ENCODE results near the gene TMEM200A. TPM values are rescaled to one million over a fixed set of nuclear protein-coding genes. Genes with fewer than 3 reads are reported as not detected.

TMEM200A gene
- total and polyA plus RNA-seq, 4 donors: 3.5 to 8.9 (median 6.4) TPM

DNA sequence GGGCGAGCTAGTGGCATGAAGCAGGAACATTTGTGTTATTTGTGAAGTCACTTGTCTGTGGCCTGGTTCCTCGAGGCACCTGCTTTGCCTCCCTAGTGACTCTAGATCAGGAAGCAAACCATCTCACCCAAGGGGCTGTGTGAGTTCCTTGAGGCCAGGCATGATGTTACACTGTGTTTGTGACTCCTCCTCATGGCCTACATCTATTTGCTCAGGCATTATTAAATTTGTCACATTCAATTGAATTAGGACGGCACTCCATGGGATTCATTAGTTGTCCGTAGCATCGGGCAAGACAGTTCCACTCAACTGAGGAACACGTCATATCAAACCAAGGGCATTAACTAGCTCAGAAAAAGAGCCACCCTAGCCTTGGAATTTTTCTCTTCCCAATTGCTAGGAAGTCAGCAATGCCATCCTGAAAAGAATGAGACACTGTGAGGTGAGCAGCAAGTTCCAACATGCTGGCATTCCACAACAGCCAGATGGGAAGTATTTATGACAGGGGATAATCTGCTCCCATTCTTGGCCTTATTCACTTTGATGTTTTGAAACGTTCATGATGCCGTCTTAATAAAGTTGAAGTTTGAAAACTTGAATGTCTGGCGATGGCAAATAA is 17.2 kb downstream of the TMEM200A start:
- no peaks in the 10 kb centered on the region for H3K36me3 ChIP-seq (ENCODE audit: control insufficient read depth in 1 of 2, insufficient read depth in 2 of 2, low read length in 1 of 2)
- 87% methylated on average over 9 of the region's 9 CpGs for WGBS, 2 donors

DNA sequence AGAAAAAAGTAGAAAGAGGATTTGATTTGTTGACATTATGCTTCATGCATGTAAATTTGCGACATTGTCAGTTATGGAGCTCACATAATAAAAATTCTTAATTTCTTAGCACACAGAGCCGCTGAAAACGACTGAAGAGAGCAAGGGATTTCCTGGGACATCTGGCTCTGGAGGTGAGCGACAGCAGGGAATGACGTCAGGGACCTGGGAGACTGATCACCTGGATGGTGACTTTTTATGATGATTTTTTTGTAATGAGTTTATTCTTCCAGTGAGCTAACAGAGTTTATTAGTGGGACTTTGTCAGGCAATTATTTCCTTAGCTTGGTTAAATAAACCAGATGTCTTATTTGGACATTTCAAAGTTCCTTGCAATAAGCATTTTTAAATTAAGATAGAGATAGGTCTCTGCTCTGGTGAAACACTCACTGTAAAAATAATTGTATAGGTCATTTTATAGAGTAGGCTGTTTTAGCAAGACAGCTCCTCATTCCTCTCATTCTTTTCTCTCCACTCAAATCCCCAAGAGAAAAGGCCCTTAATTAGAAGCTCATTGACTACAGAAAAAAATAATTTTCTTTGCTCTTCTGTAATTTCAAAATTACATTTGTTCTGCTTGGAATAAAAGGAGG is 19.4 kb downstream of the TMEM200A start:
- H3K9me3 ChIP-seq (ENCODE audit: control insufficient read depth, low read length): no peaks in the 10 kb centered on the region
- intact Hi-C loops (cut with DNase I): loop anchor here in 1 of 2 donors (2.0 kb wide), 1 partner anchor 60 kb away; no protein-coding TSS in a partner anchor
- H3K27ac ChIP-seq (ENCODE audit: low read depth in 1 of 2, low read length in 2 of 2): no peak overlapping the region
- no peaks in the 10 kb centered on the region for H3K27me3 ChIP-seq (ENCODE audit: control insufficient read depth in 1 of 2, insufficient read depth in 2 of 2, low read length in 1 of 2)
- H3K36me3 ChIP-seq (ENCODE audit: control insufficient read depth in 1 of 2, insufficient read depth in 2 of 2, low read length in 1 of 2): no peaks in the 10 kb centered on the region
- H3K4me3 ChIP-seq (ENCODE audit: low read length in 2 of 2): no peak overlapping the region
- H3K4me1 ChIP-seq (ENCODE audit: control insufficient read depth in 1 of 2, insufficient read depth in 2 of 2, low read length in 2 of 2): no peaks in the 10 kb centered on the region
- ATAC-seq (ENCODE audit: low FRiP score) (no peak), DNase-seq (no peak)
- WGBS, 2 donors: 52 to 60% methylated on average over 5 of the region's 5 CpGs

More for the DNA sequence above, 17.2 kb downstream of the TMEM200A start:
- Histone ChIP-seq H3K27ac (ENCODE audit: low read depth in 1 of 2, low read length in 2 of 2) (no peak overlapping the region), H3K4me1 (ENCODE audit: control insufficient read depth in 1 of 2, insufficient read depth in 2 of 2, low read length in 2 of 2) (no peaks in the 10 kb centered on the region), H3K4me3 (ENCODE audit: low read length in 2 of 2) (no peak overlapping the region), H3K9me3 (ENCODE audit: control insufficient read depth, low read length) (no peaks in the 10 kb centered on the region), H3K27me3 (ENCODE audit: control insufficient read depth in 1 of 2, insufficient read depth in 2 of 2, low read length in 1 of 2) (no peaks in the 10 kb centered on the region)
- DNase-seq (no peak), ATAC-seq (ENCODE audit: low FRiP score) (no peak)
- intact Hi-C loops (cut with DNase I): no loop called here

DNA sequence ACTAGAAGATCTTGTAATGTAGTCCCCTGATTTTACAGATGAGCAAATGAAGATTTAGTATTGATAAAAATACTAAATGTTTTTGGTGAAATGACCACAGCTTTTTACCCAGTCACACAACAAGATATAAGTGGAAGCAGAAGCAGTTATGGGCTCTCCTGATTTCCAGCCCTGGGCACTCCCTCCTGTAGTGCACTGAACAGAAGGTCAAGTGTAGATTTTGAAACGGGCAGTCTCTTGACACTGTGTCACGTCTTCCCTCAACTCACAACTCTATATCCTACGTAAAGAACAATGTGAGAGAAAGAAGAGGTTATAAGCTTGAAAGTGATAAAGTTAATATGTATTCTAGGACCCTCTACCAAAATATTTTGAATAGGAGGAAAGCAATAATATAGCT is 23.3 kb downstream of the TMEM200A start:
- no peak for DNase-seq
- no peak overlapping the region for H3K27ac ChIP-seq (ENCODE audit: low read depth in 1 of 2, low read length in 2 of 2)
- 84 to 90% methylated on average over 3 of the region's 3 CpGs for WGBS, 2 donors
- no peaks in the 10 kb centered on the region for H3K36me3 ChIP-seq (ENCODE audit: control insufficient read depth in 1 of 2, insufficient read depth in 2 of 2, low read length in 1 of 2)
- ATAC-seq (ENCODE audit: low FRiP score): no peak
- H3K4me1 ChIP-seq (ENCODE audit: control insufficient read depth in 1 of 2, insufficient read depth in 2 of 2, low read length in 2 of 2): no peaks in the 10 kb centered on the region
- intact Hi-C loops (cut with DNase I): no loop called here
- H3K4me3 ChIP-seq (ENCODE audit: low read length in 2 of 2): no peak overlapping the region
- H3K27me3 ChIP-seq (ENCODE audit: control insufficient read depth in 1 of 2, insufficient read depth in 2 of 2, low read length in 1 of 2): no peaks in the 10 kb centered on the region
- H3K9me3 ChIP-seq (ENCODE audit: control insufficient read depth, low read length): no peaks in the 10 kb centered on the region

DNA sequence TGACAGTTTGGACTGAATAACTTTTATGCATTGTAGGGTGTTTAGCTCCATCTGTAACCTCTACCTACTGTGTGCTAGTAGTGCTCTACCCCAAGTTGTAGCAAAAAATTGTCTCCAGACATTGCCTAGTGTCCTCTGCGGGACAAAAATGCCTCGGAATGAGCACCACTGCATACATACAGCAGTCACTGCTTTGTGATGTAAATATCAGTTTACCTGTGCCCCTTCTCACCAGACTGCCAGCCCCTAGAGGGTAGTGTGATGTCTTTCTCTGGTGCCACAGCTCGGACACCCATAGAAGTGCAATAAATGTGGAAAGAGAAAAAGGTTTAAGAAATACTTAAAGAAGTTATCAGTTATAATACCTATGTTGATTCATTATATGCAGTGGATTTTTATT is 25.1 kb downstream of the TMEM200A start:
- Histone ChIP-seq H3K27ac (ENCODE audit: low read depth in 1 of 2, low read length in 2 of 2) (no peak overlapping the region), H3K36me3 (ENCODE audit: control insufficient read depth in 1 of 2, insufficient read depth in 2 of 2, low read length in 1 of 2) (no peaks in the 10 kb centered on the region), H3K4me3 (ENCODE audit: low read length in 2 of 2) (no peak overlapping the region), H3K27me3 (ENCODE audit: control insufficient read depth in 1 of 2, insufficient read depth in 2 of 2, low read length in 1 of 2) (no peaks in the 10 kb centered on the region), H3K9me3 (ENCODE audit: control insufficient read depth, low read length) (no peaks in the 10 kb centered on the region), H3K4me1 (ENCODE audit: control insufficient read depth in 1 of 2, insufficient read depth in 2 of 2, low read length in 2 of 2) (no peaks in the 10 kb centered on the region)
- ATAC-seq (ENCODE audit: low FRiP score): no peak
- DNase-seq: no peak
- intact Hi-C loops (cut with DNase I): no loop called here
- 75 to 77% methylated on average over 3 of the region's 3 CpGs for WGBS, 2 donors

DNA sequence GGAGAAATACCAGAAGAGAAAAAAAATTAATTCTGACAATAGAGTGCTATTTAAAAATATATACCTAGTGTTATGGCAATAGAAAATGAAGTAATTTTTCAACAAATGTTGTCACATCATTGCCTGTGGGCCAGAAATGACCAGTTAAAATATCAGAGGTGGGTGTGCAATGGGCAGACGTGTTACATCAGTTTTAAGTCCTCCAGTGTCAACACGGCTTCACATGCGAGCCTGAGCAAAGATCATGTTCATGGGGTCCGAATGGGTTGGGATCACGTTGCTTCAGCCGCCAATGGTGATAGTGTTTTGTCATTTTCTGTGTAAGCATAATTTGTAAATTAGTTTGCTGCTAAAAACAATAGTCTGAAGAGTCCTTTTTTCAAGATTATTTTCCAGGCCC is 27.5 kb downstream of the TMEM200A start:
- 89 to 93% methylated on average over 6 of the region's 6 CpGs for WGBS, 2 donors
- Histone ChIP-seq H3K36me3 (ENCODE audit: control insufficient read depth in 1 of 2, insufficient read depth in 2 of 2, low read length in 1 of 2) (no peaks in the 10 kb centered on the region), H3K27ac (ENCODE audit: low read depth in 1 of 2, low read length in 2 of 2) (no peak overlapping the region), H3K9me3 (ENCODE audit: control insufficient read depth, low read length) (no peaks in the 10 kb centered on the region), H3K4me3 (ENCODE audit: low read length in 2 of 2) (no peak overlapping the region), H3K27me3 (ENCODE audit: control insufficient read depth in 1 of 2, insufficient read depth in 2 of 2, low read length in 1 of 2) (no peaks in the 10 kb centered on the region), H3K4me1 (ENCODE audit: control insufficient read depth in 1 of 2, insufficient read depth in 2 of 2, low read length in 2 of 2) (no peaks in the 10 kb centered on the region)
- DNase-seq: no peak
- intact Hi-C loops (cut with DNase I): no loop called here
- ATAC-seq (ENCODE audit: low FRiP score): no peak

DNA sequence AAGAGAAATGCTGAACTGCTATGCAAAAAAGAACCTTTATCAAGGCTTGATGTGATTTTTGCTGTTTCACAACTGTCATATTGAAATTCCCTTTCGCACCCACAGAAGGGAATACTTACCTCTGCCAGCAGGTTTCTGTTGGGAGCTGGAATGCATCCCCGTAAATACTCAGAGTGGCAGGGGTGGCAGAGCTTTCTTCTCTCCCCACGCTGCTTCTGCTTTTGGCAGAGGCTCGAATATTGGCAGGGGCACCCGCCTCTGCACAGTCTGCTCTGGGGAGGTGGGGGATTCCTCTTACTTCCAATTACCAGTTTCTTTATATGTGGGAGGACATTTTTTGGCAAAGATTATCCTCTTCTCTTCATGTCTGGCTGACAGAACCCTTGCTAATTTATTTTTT is 28.4 kb downstream of the TMEM200A start:
- ATAC-seq (ENCODE audit: low FRiP score) (no peak), DNase-seq (no peak)
- WGBS, 2 donors: 56 to 59% methylated on average over 5 of the region's 5 CpGs
- H3K4me3 ChIP-seq (ENCODE audit: low read length in 2 of 2): no peak overlapping the region
- intact Hi-C loops (cut with DNase I): no loop called here
- H3K27me3 ChIP-seq (ENCODE audit: control insufficient read depth in 1 of 2, insufficient read depth in 2 of 2, low read length in 1 of 2): no peaks in the 10 kb centered on the region
- H3K9me3 ChIP-seq (ENCODE audit: control insufficient read depth, low read length): no peaks in the 10 kb centered on the region
- H3K27ac ChIP-seq (ENCODE audit: low read depth in 1 of 2, low read length in 2 of 2): no peak overlapping the region
- H3K36me3 ChIP-seq (ENCODE audit: control insufficient read depth in 1 of 2, insufficient read depth in 2 of 2, low read length in 1 of 2): no peaks in the 10 kb centered on the region
- no peaks in the 10 kb centered on the region for H3K4me1 ChIP-seq (ENCODE audit: control insufficient read depth in 1 of 2, insufficient read depth in 2 of 2, low read length in 2 of 2)

DNA sequence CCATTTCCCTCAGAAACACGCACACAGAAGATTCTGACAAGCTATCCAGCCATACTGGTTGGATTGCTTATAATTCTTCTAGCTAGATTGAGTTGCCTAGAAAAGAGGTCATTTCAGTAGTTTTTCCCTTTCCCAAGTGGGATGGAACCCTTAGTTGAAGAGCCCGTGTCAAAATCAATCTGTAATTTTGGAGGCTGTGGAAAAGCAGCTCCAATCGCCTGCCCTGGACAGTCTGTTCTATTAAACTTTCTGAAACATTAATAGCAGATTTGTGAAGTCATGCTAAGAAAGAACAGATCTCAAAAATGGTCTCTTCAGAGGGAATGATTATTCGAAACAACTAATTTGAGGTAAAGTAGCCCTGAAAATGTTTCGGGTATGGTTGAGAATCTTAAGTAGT is 29.3 kb downstream of the TMEM200A start:
- H3K4me1 ChIP-seq (ENCODE audit: control insufficient read depth in 1 of 2, insufficient read depth in 2 of 2, low read length in 2 of 2): no peaks in the 10 kb centered on the region
- H3K27me3 ChIP-seq (ENCODE audit: control insufficient read depth in 1 of 2, insufficient read depth in 2 of 2, low read length in 1 of 2): no peaks in the 10 kb centered on the region
- DNase-seq: no peak
- whole genome bisulfite sequencing, 2 donors: 90 to 96% methylated on average over 5 of the region's 5 CpGs
- no peaks in the 10 kb centered on the region for H3K36me3 ChIP-seq (ENCODE audit: control insufficient read depth in 1 of 2, insufficient read depth in 2 of 2, low read length in 1 of 2)
- no peak overlapping the region for H3K27ac ChIP-seq (ENCODE audit: low read depth in 1 of 2, low read length in 2 of 2)
- H3K9me3 ChIP-seq (ENCODE audit: control insufficient read depth, low read length): no peaks in the 10 kb centered on the region
- H3K4me3 ChIP-seq (ENCODE audit: low read length in 2 of 2): no peak overlapping the region
- intact Hi-C loops (cut with DNase I): no loop called here
- no peak for ATAC-seq (ENCODE audit: low FRiP score)

DNA sequence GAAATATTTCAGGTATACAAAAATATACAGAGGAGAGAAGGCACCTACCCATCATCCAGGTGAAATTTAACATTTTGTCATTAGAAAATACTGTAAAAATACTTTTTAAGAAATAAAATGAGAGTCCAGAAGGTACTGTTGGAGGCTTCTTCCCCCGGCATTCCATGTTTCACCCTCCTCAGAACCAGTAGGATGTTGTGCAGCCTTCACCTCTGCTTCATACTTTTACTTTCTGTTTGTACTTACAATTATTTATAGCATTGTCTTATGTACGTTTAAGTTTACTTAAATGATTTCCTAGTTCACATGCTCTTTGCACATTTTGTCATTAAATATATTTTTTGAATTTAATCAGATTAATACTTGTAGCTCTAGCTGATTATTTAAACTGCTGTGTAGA is 30.9 kb downstream of the TMEM200A start:
- H3K9me3 ChIP-seq (ENCODE audit: control insufficient read depth, low read length): no peaks in the 10 kb centered on the region
- no peak overlapping the region for H3K27ac ChIP-seq (ENCODE audit: low read depth in 1 of 2, low read length in 2 of 2)
- intact Hi-C loops (cut with DNase I): no loop called here
- ATAC-seq (ENCODE audit: low FRiP score) (no peak), DNase-seq (no peak)
- no peak overlapping the region for H3K4me3 ChIP-seq (ENCODE audit: low read length in 2 of 2)
- no peaks in the 10 kb centered on the region for H3K4me1 ChIP-seq (ENCODE audit: control insufficient read depth in 1 of 2, insufficient read depth in 2 of 2, low read length in 2 of 2)
- H3K27me3 ChIP-seq (ENCODE audit: control insufficient read depth in 1 of 2, insufficient read depth in 2 of 2, low read length in 1 of 2): no peaks in the 10 kb centered on the region
- 53 to 55% methylated on average over 2 of the region's 2 CpGs for WGBS, 2 donors
- no peaks in the 10 kb centered on the region for H3K36me3 ChIP-seq (ENCODE audit: control insufficient read depth in 1 of 2, insufficient read depth in 2 of 2, low read length in 1 of 2)

DNA sequence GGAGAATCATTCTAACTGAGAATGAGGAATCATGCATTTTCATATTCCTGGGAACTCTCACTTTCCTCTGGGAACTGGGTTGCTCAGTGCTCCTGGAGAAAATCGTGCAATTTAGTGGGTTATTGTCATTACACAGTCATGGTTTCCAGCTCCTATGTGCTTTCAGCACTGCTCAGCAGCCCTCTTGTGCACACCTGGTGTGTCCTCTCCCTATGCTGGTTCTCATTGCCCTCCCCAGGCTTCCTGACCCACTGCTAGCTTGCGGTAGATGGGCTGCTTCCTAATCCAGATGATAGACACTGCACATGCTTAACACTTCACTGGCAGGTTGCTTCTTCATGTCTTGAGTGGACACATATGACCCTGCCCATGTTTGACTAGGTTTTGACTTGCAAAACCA is 39.7 kb downstream of the TMEM200A start:
- Histone ChIP-seq H3K27me3 (ENCODE audit: control insufficient read depth in 1 of 2, insufficient read depth in 2 of 2, low read length in 1 of 2) (no peaks in the 10 kb centered on the region), H3K9me3 (ENCODE audit: control insufficient read depth, low read length) (no peaks in the 10 kb centered on the region), H3K36me3 (ENCODE audit: control insufficient read depth in 1 of 2, insufficient read depth in 2 of 2, low read length in 1 of 2) (no peaks in the 10 kb centered on the region), H3K27ac (ENCODE audit: low read depth in 1 of 2, low read length in 2 of 2) (no peak overlapping the region), H3K4me3 (ENCODE audit: low read length in 2 of 2) (no peak overlapping the region), H3K4me1 (ENCODE audit: control insufficient read depth in 1 of 2, insufficient read depth in 2 of 2, low read length in 2 of 2) (no peaks in the 10 kb centered on the region)
- intact Hi-C loops (cut with DNase I): no loop called here
- no peak for DNase-seq
- no peak for ATAC-seq (ENCODE audit: low FRiP score)
- WGBS, 2 donors: 72 to 82% methylated on average over 2 of the region's 2 CpGs
